Right lobe of liver (tissue), 6 donors: ENCODE measurements around the gene MTAP. TPM values are rescaled to one million over a fixed set of nuclear protein-coding genes. Genes with fewer than 3 reads are reported as not detected.

Experiments
- ATAC-seq, 4 donors: fragments of 200-7000 bp; cut with Tn5 transposase; one replicate each; pipeline ENCODE4 v1.9.1; 2020; ENCODE audit warnings: mild to moderate bottlenecking in 4 of 4, moderate library complexity in 4 of 4
- DNase-seq, 3 donors: peaks; one replicate each; pipeline ENCODE4 v3.0.0-alpha.2; 2020
- H3K27ac ChIP-seq, 3 donors: fragments of 200-600 bp; one replicate each; pipeline ENCODE4 v1.8.0; 2022
- H3K27me3 ChIP-seq, 2 donors: fragments of 200-600 bp; one replicate each; pipeline ENCODE4 v1.8.0; 2022
- H3K36me3 ChIP-seq, 4 donors: fragments of 200-600 bp; sonication (generic) in 1 of 4; one replicate each; pipeline versions ENCODE4 v1.5.1 to v1.8.0; 2017 to 2022; ENCODE audit warnings: control low read depth in 1 of 4
- H3K4me1 ChIP-seq, 4 donors: fragments of 200-600 bp; sonication (generic) in 1 of 4; one replicate each; pipeline versions ENCODE4 v1.5.1 to v1.8.0; 2017 to 2022; ENCODE audit warnings: control low read depth in 1 of 4
- H3K4me3 ChIP-seq, 3 donors: fragments of 200-600 bp; one replicate each; pipeline ENCODE4 v1.8.0; 2022
- H3K9me3 ChIP-seq, 4 donors: fragments of 200-600 bp; sonication (generic) in 1 of 4; one replicate each; pipeline versions ENCODE4 v1.5.1 to v1.8.0; 2017 to 2022; ENCODE audit warnings: control low read depth in 1 of 4
- CTCF ChIP-seq, 4 donors: fragments of 200-600 bp in 3 of 4; fragments of 450-650 bp in 1 of 4; IDR thresholded peaks; one replicate each; pipeline versions ENCODE4 v1.5.1 to v1.8.0; 2016 to 2022; ENCODE audit warnings: antibody characterized with exemption in 4 of 4, mild to moderate bottlenecking in 2 of 4
- POLR2A ChIP-seq: fragments of 450-650 bp; IDR thresholded peaks from one replicate; pipeline ENCODE4 v1.6.1; 2017; ENCODE audit warnings: antibody characterized with exemption, mild to moderate bottlenecking
- WGBS: methylation state at CpG from one replicate; pipeline ENCODE4 v1.1.6; 2018; ENCODE audit warnings: low coverage, low lambda C conversion rate; ENCODE audit not compliant: insufficient coverage; ENCODE audit errors: missing lambda C conversion rate; 5-methylcytosine and 5-hydroxymethylcytosine counted together
- intact Hi-C, 2 donors: fragments of 100-400 bp; cut with DNase I; formaldehyde crosslinking; loops; one replicate each; pipeline versions ENCODE4 v1.11.2 to v1.14.1; 2022
- total RNA-seq, 6 experiments: library from RNA; depleted of rRNA in 2 of 6; stranded (reverse); fragments of >200 nt in 2 of 6; fragmentation: NEBNext Ultra II Directional in 3 of 6; extraction: Animal tissue kit (Norgen Biotek cat#: 25700) in 3 of 6; gene quantifications; one replicate each; pipeline versions ENCODE4 v1.1.0 to v1.2.4, GENCODE V29; 2016 to 2023
- donor health status: DM: no; HTN: yes; CAD: no.
- donor health status: DM: no; HTN: no; CAD: no.
- donor health status: DM: no; HTN: no; CAD: no.
- donor health status: DM: no; HTN: yes; CAD: no.
- donor health status: DM: no; HTN: yes; CAD: no.

The MTAP gene
- total RNA-seq, 6 experiments from 2014 or later, result 18.1 to 23.7 (median 20.5) TPM

GRCh38 chr9:21968331-21969010 lies 166.0 kb downstream of the MTAP start:
- DNase-seq (no peak), ATAC-seq (no peak)
- Histone ChIP-seq H3K4me3 (no peak overlapping the region), H3K27me3 (peaks cover 3 to 68% of the 10 kb centered on the region in 2 donors), H3K9me3 (no peaks in the 10 kb centered on the region), H3K36me3 (no peaks in the 10 kb centered on the region), H3K4me1 (peaks cover 0 to 11% (median 2%) of the 10 kb centered on the region in 4 donors), H3K27ac (no peak overlapping the region)
- 4% methylated on average over 27 of the region's 41 CpGs for WGBS
- intact Hi-C loops, result no loop called here
- TF ChIP-seq POLR2A (no peak), CTCF (IDR thresholded peaks at IDR 0.05) (no peak)

- 7% methylated on average over 27 of the region's 28 CpGs for WGBS
- no peak for DNase-seq
Observed at GRCh38 chr9:21969011-21969940, 166.8 kb downstream of the MTAP start.

GRCh38 chr9:21969951-21970799 lies 167.7 kb downstream of the MTAP start:
- Histone ChIP-seq H3K4me1 (peaks cover 0 to 17% (median 6%) of the 10 kb centered on the region in 4 donors), H3K36me3 (no peaks in the 10 kb centered on the region), H3K27me3 (peaks cover 9 to 79% of the 10 kb centered on the region in 2 donors), H3K9me3 (no peaks in the 10 kb centered on the region), H3K4me3 (no peak overlapping the region), H3K27ac (no peak overlapping the region)
- intact Hi-C loops, result no loop called here
- 9% methylated on average over 23 of the region's 24 CpGs for WGBS
- TF ChIP-seq POLR2A (no peak), CTCF (IDR thresholded peaks at IDR 0.05) (no peak)
- DNase-seq (no peak), ATAC-seq (no peak)

More at GRCh38 chr9:21969011-21969940, 166.8 kb downstream of the MTAP start:
- Histone ChIP-seq H3K4me1 (peaks cover 0 to 12% (median 3%) of the 10 kb centered on the region in 4 donors), H3K27ac (no peak overlapping the region), H3K9me3 (no peaks in the 10 kb centered on the region), H3K27me3 (peaks cover 9 to 75% of the 10 kb centered on the region in 2 donors), H3K4me3 (no peak overlapping the region), H3K36me3 (no peaks in the 10 kb centered on the region)
- intact Hi-C loops, result no loop called here
- no peak for ATAC-seq
- TF ChIP-seq CTCF (IDR thresholded peaks at IDR 0.05), result no peak
- no peak for TF ChIP-seq POLR2A
